A673 (cell line): ENCODE measurements around the gene SORCS1.

ENCODE experiments used
- EZH2 ChIP-seq: fragments of 200-600 bp; sonication (generic); IDR thresholded peaks from 2 replicates; pipeline ENCODE4 v1.6.1; 2017; ENCODE audit warnings: borderline replicate concordance, low read depth, mild to moderate bottlenecking, mixed read lengths, antibody characterized with exemption, low read length; ENCODE audit not compliant: poor library complexity, severe bottlenecking
- TF ChIP-seq, protein P1 (sequence below): fragments of 300-800, 200-600 bp; sonication (generic); conservative IDR thresholded peaks from 2 replicates; pipeline ENCODE4 v1.5.1; 2017; ENCODE audit warnings: low read depth, mild to moderate bottlenecking, antibody characterized with exemption, low read length, moderate library complexity, mixed read lengths

GRCh38 chr10:107098326-107098725, 66.2 kb downstream of the SORCS1 start:
- TF ChIP-seq, protein P1, sequence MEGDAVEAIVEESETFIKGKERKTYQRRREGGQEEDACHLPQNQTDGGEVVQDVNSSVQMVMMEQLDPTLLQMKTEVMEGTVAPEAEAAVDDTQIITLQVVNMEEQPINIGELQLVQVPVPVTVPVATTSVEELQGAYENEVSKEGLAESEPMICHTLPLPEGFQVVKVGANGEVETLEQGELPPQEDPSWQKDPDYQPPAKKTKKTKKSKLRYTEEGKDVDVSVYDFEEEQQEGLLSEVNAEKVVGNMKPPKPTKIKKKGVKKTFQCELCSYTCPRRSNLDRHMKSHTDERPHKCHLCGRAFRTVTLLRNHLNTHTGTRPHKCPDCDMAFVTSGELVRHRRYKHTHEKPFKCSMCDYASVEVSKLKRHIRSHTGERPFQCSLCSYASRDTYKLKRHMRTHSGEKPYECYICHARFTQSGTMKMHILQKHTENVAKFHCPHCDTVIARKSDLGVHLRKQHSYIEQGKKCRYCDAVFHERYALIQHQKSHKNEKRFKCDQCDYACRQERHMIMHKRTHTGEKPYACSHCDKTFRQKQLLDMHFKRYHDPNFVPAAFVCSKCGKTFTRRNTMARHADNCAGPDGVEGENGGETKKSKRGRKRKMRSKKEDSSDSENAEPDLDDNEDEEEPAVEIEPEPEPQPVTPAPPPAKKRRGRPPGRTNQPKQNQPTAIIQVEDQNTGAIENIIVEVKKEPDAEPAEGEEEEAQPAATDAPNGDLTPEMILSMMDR = no peak
- no peak for TF ChIP-seq EZH2
